ENCODE measurements around the gene TP53BP2. TPM values are rescaled to one million over a fixed set of nuclear protein-coding genes. Genes with fewer than 3 reads are reported as not detected.
"Not testable (repeated sequence)": the region's sequence is repeated elsewhere in the genome, so short reads cannot be mapped to it uniquely, and the experiment has no call there.

Gene TP53BP2
- total RNA-seq, 1 donor from 2014 or later: 24.9 TPM

- intact Hi-C loops (cut with DNase I): no loop called here
- no peak for DNase-seq (ENCODE audit: low spot score)
Observed at GRCh38 chr1:223836586-223836985, 9.2 kb downstream of the TP53BP2 start.

DNA sequence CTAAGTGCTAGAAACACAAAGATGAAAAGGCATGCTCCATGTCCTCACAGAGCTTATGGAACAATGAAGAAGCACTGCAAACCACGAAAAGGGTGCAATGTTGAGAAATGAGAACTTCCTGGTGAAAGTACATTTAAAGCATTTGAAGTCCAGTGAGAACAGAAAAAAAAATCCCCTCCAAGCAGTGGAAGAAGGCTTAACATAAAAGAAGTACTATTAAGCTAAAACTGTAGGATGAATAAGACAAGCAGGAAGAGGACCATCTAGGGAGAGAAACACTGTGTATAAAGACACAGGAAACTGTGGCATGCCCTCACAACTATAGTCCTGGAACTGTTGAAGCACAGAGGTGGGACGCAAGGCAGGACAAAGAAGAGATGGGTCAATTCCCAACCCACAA is 10.0 kb downstream of the TP53BP2 start:
- intact Hi-C loops (cut with DNase I): no loop called here
- no peak for DNase-seq (ENCODE audit: low spot score)

DNA sequence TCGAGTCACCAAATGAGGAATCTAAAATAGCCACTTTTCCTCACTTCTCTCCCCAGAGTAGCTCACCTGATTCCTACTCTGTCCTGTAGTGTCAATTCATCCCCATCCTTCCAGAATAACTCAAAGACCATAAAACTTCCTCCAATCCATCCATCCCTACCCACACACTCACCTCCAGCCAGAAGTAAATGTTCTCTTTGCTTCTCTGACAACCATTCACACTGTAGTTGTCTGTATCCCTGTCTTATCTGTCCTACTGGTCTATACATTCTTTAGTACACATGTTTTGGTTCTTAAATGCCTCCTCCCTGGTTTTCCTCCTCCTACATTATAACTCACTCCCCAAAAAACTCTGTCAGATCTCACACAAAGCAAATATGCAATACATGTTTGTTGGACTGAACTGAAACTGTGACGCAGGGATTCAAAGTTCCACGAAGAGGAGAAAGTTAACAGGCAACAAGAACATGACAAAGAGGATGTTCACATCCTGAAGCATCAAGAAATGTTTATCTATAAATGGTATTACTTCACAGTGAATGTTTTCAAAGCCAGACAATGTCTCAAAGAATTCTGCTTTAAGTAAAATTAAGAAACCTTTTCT is 11.0 kb downstream of the TP53BP2 start:
- DNase-seq (ENCODE audit: low spot score): no peak

GRCh38 chr1:223833948-223834347 is 11.8 kb downstream of the TP53BP2 start:
- DNase-seq (ENCODE audit: low spot score): no peak
- intact Hi-C loops (cut with DNase I): no loop called here

More for the DNA sequence above, 11.0 kb downstream of the TP53BP2 start:
- intact Hi-C loops (cut with DNase I): no loop called here

DNA sequence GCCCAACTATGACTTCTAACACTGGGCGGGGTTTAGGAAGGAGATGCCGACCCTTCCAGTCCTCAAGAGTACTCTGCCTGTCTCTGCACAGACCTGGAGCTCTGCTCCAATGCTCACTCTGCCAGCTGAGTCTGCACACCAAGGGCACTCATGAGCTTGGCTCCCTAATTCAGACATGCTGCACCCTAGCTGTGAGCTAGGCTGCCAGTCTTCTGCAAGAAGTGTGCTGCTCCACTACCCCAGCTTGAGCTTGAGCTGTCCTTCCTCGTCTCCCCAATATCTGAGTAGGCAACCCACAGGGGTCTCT is 13.2 kb downstream of the TP53BP2 start:
- intact Hi-C loops (cut with DNase I): no loop called here

GRCh38 chr1:223831755-223832636 is 13.8 kb downstream of the TP53BP2 start:
- intact Hi-C loops (cut with DNase I): no loop called here
- DNase-seq (ENCODE audit: low spot score): no peak

More for the DNA sequence above, 13.2 kb downstream of the TP53BP2 start:
- no peak for DNase-seq (ENCODE audit: low spot score)

GRCh38 chr1:223829678-223830077 is 16.1 kb downstream of the TP53BP2 start:
- intact Hi-C loops (cut with DNase I): no loop called here
- DNase-seq (ENCODE audit: low spot score): no peak

DNA sequence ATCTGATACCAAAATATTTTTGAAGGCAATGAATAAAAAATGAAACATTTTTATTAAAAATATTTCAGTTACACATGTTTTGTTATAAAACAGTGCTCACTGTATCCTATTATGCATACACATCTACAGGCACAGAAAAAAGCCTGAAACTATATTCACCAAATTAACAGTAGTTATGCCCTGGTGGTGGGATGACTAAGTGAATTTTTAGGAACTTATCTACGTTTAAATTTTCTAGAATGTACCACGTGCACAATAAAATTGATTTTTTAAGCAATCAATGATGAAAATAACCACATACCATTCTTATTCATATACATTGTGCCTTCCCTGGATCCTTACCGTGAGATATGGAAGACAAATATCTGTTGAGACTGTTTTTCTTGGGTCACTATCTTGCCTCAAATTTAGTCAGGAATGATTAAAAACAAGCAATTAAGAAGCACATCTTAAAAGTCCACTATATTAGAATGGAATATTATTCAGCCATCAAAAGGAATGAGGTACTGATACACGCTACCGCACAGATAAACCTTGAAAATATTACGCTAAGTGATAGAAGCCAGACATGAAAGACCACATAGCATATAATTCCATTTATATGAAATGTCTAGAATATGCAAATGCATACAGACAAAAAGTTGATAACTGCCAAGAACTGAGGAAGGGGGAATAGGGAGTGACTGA is 17.4 kb downstream of the TP53BP2 start:
- intact Hi-C loops (cut with DNase I): no loop called here
- no peak for DNase-seq (ENCODE audit: low spot score)

- intact Hi-C loops (cut with DNase I): no loop called here
- no peak for DNase-seq (ENCODE audit: low spot score)
Observed at GRCh38 chr1:223827193-223827663, 18.5 kb downstream of the TP53BP2 start.

- intact Hi-C loops (cut with DNase I): no loop called here
- no peak for DNase-seq (ENCODE audit: low spot score)
Observed at GRCh38 chr1:223825767-223826748, 19.7 kb downstream of the TP53BP2 start.

DNA sequence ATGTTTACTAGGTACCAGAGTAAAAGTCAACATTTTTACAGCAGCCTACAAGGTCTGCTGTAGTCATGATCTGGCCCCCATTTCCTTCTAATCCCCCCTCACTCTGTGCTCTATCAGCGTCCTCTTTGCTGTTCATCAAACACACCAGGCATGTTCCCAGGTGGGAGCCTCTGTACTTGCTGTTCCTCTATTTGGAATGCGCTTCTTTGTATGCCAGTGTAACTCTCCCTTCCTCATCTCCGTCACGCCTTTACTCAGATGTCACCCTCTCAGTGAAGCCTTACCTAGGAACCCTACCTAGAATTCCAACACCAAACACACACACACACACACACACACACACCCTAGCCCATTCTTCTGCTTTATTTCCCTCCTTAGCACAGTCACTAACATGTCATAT is 21.0 kb downstream of the TP53BP2 start:
- intact Hi-C loops (cut with DNase I): no loop called here
- no peak for DNase-seq (ENCODE audit: low spot score)

GRCh38 chr1:223824287-223824686 is 21.5 kb downstream of the TP53BP2 start:
- intact Hi-C loops (cut with DNase I): no loop called here

DNA sequence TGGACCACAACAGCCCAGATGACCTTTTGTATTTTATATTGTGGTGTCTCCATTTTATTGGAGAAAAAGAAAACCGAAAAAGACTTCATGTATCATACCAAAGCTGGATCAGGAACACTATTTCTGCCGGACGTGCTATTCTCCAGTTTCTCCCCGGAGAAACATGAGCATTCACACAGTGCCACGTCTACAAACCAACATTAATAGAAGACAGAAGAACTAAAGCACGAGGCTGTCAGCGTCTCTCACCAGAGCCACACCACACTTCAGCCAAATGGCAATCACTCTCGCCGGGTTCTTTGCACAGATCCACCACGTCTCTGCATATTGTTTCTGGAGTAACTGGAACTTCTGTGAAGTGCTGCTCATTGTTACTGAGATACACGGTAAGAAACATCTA is 24.8 kb downstream of the TP53BP2 start:
- intact Hi-C loops (cut with DNase I): no loop called here
- DNase-seq (ENCODE audit: low spot score): no peak

More at GRCh38 chr1:223824287-223824686, 21.5 kb downstream of the TP53BP2 start:
- DNase-seq (ENCODE audit: low spot score): no peak

- no peak for DNase-seq (ENCODE audit: low spot score)
- intact Hi-C loops (cut with DNase I): no loop called here
Observed at GRCh38 chr1:223820515-223820858, 25.3 kb downstream of the TP53BP2 start.

GRCh38 chr1:223819730-223820514 is 25.8 kb downstream of the TP53BP2 start:
- intact Hi-C loops (cut with DNase I): no loop called here
- no peak for DNase-seq (ENCODE audit: low spot score)

- intact Hi-C loops (cut with DNase I); DNase-seq (ENCODE audit: low spot score): not testable (repeated sequence)
Observed at GRCh38 chr1:223817265-223817664, 28.5 kb downstream of the TP53BP2 start.

- DNase-seq (ENCODE audit: low spot score): no peak
- intact Hi-C loops (cut with DNase I): no loop called here
Observed at GRCh38 chr1:223815865-223816264, 29.9 kb downstream of the TP53BP2 start.

DNA sequence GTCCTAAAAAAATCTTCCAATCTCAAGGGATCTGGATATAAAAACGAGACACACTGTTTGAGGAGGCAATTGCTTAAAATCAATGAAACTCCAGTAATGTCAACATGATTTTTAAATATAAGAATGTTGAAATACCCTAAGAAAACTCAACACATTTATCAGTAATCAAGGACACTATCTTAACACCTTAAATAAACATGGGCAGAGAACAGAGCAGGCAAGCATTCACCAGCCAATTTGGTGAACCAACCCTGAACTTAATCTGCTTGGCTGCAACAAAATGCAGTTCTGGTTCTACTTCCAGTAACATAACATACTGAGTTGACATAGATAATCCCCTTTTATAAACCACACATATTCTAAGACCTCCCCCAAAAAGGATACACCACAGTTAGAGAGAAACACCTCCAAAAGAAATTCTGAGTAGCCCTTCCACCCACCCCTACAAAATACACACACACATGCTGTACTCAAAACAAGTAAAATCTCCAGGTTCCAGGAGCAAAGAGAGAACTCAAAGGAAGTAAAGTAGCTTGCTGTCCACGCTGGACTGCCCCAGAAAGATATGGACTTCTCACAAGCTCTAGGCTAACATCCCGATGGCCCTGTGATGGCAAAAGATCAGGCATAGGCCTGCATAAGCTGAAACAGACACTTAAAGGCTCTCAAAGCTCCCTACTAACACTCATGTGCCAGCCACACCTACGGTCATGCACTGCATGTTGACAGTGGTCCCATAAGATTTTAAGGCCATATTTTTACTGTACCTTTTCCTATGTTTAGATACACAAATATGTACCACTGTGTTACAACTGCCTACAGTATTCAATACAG is 30.5 kb downstream of the TP53BP2 start:
- intact Hi-C loops (cut with DNase I): no loop called here
- DNase-seq (ENCODE audit: low spot score): no peak

Measured in cardiac septum (tissue), 1 donor.